ENCODE measurements around the gene MMP17.

MMP17 gene

GRCh38 chr12:131830914-131831571 is 2.9 kb downstream of the MMP17 start:
- DNase-seq: peak; percentile 62 to 85

GRCh38 chr12:131831635-131832041 is 3.4 kb downstream of the MMP17 start:
- DNase-seq: peak in 1 of 2 experiments; percentile 48

- peak; percentile 30 to 79 for DNase-seq
These were observed 4.4 kb downstream of the MMP17 start for GRCh38 chr12:131832321-131833231.

GRCh38 chr12:131833288-131833895 is 5.2 kb downstream of the MMP17 start:
- no peak for DNase-seq

- DNase-seq: peak in 1 of 2 experiments; percentile 31
These were observed 5.9 kb downstream of the MMP17 start for GRCh38 chr12:131833896-131834641.

GRCh38 chr12:131834798-131835615 is 6.8 kb downstream of the MMP17 start:
- peak in 1 of 2 experiments; percentile 55 for DNase-seq

GRCh38 chr12:131835616-131836171 is 7.5 kb downstream of the MMP17 start:
- DNase-seq: no peak

- DNase-seq: no peak
These were observed 8.0 kb downstream of the MMP17 start for GRCh38 chr12:131836193-131836592.

GRCh38 chr12:131836714-131837397 is 8.7 kb downstream of the MMP17 start:
- no peak for DNase-seq

- DNase-seq: no peak
These were observed 12.6 kb downstream of the MMP17 start for GRCh38 chr12:131840643-131841416.

- no peak for DNase-seq
These were observed 13.4 kb downstream of the MMP17 start for GRCh38 chr12:131841547-131841946.

- no peak for DNase-seq
These were observed 14.0 kb downstream of the MMP17 start for GRCh38 chr12:131842169-131842568.

GRCh38 chr12:131843527-131843926 is 15.3 kb downstream of the MMP17 start:
- no peak for DNase-seq

- no peak for DNase-seq
These were observed 15.9 kb downstream of the MMP17 start for GRCh38 chr12:131844140-131844539.

- DNase-seq: no peak
These were observed 16.5 kb downstream of the MMP17 start for GRCh38 chr12:131844656-131845055.

GRCh38 chr12:131845121-131845520 is 16.9 kb downstream of the MMP17 start:
- no peak for DNase-seq

- no peak for DNase-seq
These were observed 19.3 kb downstream of the MMP17 start for GRCh38 chr12:131847456-131847855.

GRCh38 chr12:131848753-131849152 is 20.6 kb downstream of the MMP17 start:
- no peak for DNase-seq

- DNase-seq: no peak
These were observed 21.7 kb downstream of the MMP17 start for GRCh38 chr12:131849700-131850553.
